H7 (cell line): ENCODE results near the gene PRKG1. TPM values are rescaled to one million over a fixed set of nuclear protein-coding genes. Genes with fewer than 3 reads are reported as not detected.
"Not testable (repeated sequence)": the region's sequence is repeated elsewhere in the genome, so short reads cannot be mapped to it uniquely, and the experiment has no call there.

Experiments used
- DNase-seq: peaks from one replicate; pipeline ENCODE4 v3.0.0; 2012
- H3K27me3 ChIP-seq: 2 replicates; pipeline ENCODE4 v1.6.0; 2011; ENCODE audit warnings: mild to moderate bottlenecking, low read length; ENCODE audit not compliant: control insufficient read depth, insufficient read depth
- H3K36me3 ChIP-seq: replicated peaks from 2 replicates; pipeline ENCODE4 v1.5.1; 2011; ENCODE audit warnings: low read length; ENCODE audit not compliant: control insufficient read depth, insufficient read depth
- H3K4me3 ChIP-seq: 2 replicates; pipeline ENCODE4 v1.5.1; 2011; ENCODE audit warnings: low read depth, mild to moderate bottlenecking, control low read depth, low read length, moderate library complexity; ENCODE audit not compliant: insufficient read depth
- total RNA-seq: library from RNA; depleted of rRNA; stranded (reverse); fragments of >200 nt; shearing (Covaris generic); gene quantifications from 2 replicates; pipeline ENCODE4 v1.2.3, GENCODE V29; 2014

The PRKG1 gene
- total RNA-seq, 1 experiment from 2014 or later = 7.3 TPM

- no peaks in the 10 kb centered on the region for H3K27me3 ChIP-seq
- H3K4me3 ChIP-seq = no peak overlapping the region
- no peaks in the 10 kb centered on the region for H3K36me3 ChIP-seq
- DNase-seq = no peak
These were observed 473.7 kb downstream of the PRKG1 start for GRCh38 chr10:51547941-51548340.

- Histone ChIP-seq H3K27me3 (no peaks in the 10 kb centered on the region), H3K36me3 (no peaks in the 10 kb centered on the region), H3K4me3 (no peak overlapping the region)
- DNase-seq = no peak
These were observed 478.6 kb downstream of the PRKG1 start for GRCh38 chr10:51552879-51553278.

- H3K4me3 ChIP-seq = no peak overlapping the region
These were observed 490.7 kb downstream of the PRKG1 start for GRCh38 chr10:51564896-51565510.

GRCh38 chr10:51567271-51567670 lies 493.0 kb downstream of the PRKG1 start:
- no peak for DNase-seq
- H3K27me3 ChIP-seq = no peaks in the 10 kb centered on the region
- no peak overlapping the region for H3K4me3 ChIP-seq
- no peaks in the 10 kb centered on the region for H3K36me3 ChIP-seq

More at GRCh38 chr10:51564896-51565510, 490.7 kb downstream of the PRKG1 start:
- H3K36me3 ChIP-seq = no peaks in the 10 kb centered on the region
- H3K27me3 ChIP-seq = no peaks in the 10 kb centered on the region
- no peak for DNase-seq

GRCh38 chr10:51569467-51569866 lies 495.2 kb downstream of the PRKG1 start:
- Histone ChIP-seq H3K27me3 (no peaks in the 10 kb centered on the region), H3K4me3 (no peak overlapping the region), H3K36me3 (no peaks in the 10 kb centered on the region)
- DNase-seq = no peak

- no peak for DNase-seq
- no peaks in the 10 kb centered on the region for H3K27me3 ChIP-seq
- no peaks in the 10 kb centered on the region for H3K36me3 ChIP-seq
- no peak overlapping the region for H3K4me3 ChIP-seq
These were observed 500.2 kb downstream of the PRKG1 start for GRCh38 chr10:51574248-51575048.

- not testable (repeated sequence) for DNase-seq, H3K4me3 ChIP-seq, H3K27me3 ChIP-seq, H3K36me3 ChIP-seq
These were observed 506.9 kb downstream of the PRKG1 start for GRCh38 chr10:51581196-51581595.

- H3K36me3 ChIP-seq = no peaks in the 10 kb centered on the region
- H3K4me3 ChIP-seq = no peak overlapping the region
- no peaks in the 10 kb centered on the region for H3K27me3 ChIP-seq
- no peak for DNase-seq
These were observed 509.7 kb downstream of the PRKG1 start for GRCh38 chr10:51583976-51584375.

- no peak for DNase-seq
- no peak overlapping the region for H3K4me3 ChIP-seq
- H3K36me3 ChIP-seq = no peaks in the 10 kb centered on the region
- H3K27me3 ChIP-seq = no peaks in the 10 kb centered on the region
These were observed 511.5 kb downstream of the PRKG1 start for GRCh38 chr10:51585742-51586141.

- Histone ChIP-seq H3K36me3 (no peaks in the 10 kb centered on the region), H3K27me3 (no peaks in the 10 kb centered on the region), H3K4me3 (no peak overlapping the region)
- DNase-seq = no peak
These were observed 514.7 kb downstream of the PRKG1 start for GRCh38 chr10:51588984-51589383.

GRCh38 chr10:51590818-51591217 lies 516.5 kb downstream of the PRKG1 start:
- no peaks in the 10 kb centered on the region for H3K27me3 ChIP-seq
- DNase-seq = no peak

GRCh38 chr10:51596695-51597094 lies 522.4 kb downstream of the PRKG1 start:
- DNase-seq = no peak

More at GRCh38 chr10:51590818-51591217, 516.5 kb downstream of the PRKG1 start:
- Histone ChIP-seq H3K4me3 (no peak overlapping the region), H3K36me3 (no peaks in the 10 kb centered on the region)

GRCh38 chr10:51599647-51600046 lies 525.4 kb downstream of the PRKG1 start:
- no peaks in the 10 kb centered on the region for H3K36me3 ChIP-seq
- no peak overlapping the region for H3K4me3 ChIP-seq
- no peak for DNase-seq
- no peaks in the 10 kb centered on the region for H3K27me3 ChIP-seq

More at GRCh38 chr10:51596695-51597094, 522.4 kb downstream of the PRKG1 start:
- Histone ChIP-seq H3K36me3 (no peaks in the 10 kb centered on the region), H3K4me3 (no peak overlapping the region), H3K27me3 (no peaks in the 10 kb centered on the region)

- no peak for DNase-seq
- no peaks in the 10 kb centered on the region for H3K27me3 ChIP-seq
These were observed 528.0 kb downstream of the PRKG1 start for GRCh38 chr10:51602326-51602725.

GRCh38 chr10:51604579-51604978 lies 530.3 kb downstream of the PRKG1 start:
- no peaks in the 10 kb centered on the region for H3K36me3 ChIP-seq
- no peak for DNase-seq
- no peaks in the 10 kb centered on the region for H3K27me3 ChIP-seq
- no peak overlapping the region for H3K4me3 ChIP-seq

More at GRCh38 chr10:51602326-51602725, 528.0 kb downstream of the PRKG1 start:
- H3K4me3 ChIP-seq = no peak overlapping the region
- no peaks in the 10 kb centered on the region for H3K36me3 ChIP-seq
